Measurements from ENCODE around the gene TDRD1.

- TF ChIP-seq, protein P1, sequence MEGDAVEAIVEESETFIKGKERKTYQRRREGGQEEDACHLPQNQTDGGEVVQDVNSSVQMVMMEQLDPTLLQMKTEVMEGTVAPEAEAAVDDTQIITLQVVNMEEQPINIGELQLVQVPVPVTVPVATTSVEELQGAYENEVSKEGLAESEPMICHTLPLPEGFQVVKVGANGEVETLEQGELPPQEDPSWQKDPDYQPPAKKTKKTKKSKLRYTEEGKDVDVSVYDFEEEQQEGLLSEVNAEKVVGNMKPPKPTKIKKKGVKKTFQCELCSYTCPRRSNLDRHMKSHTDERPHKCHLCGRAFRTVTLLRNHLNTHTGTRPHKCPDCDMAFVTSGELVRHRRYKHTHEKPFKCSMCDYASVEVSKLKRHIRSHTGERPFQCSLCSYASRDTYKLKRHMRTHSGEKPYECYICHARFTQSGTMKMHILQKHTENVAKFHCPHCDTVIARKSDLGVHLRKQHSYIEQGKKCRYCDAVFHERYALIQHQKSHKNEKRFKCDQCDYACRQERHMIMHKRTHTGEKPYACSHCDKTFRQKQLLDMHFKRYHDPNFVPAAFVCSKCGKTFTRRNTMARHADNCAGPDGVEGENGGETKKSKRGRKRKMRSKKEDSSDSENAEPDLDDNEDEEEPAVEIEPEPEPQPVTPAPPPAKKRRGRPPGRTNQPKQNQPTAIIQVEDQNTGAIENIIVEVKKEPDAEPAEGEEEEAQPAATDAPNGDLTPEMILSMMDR (conservative IDR thresholded peaks at IDR 0.05 in 1 of 2, IDR thresholded peaks at IDR 0.05 in 1 of 2; ENCODE audit: extremely low read depth in 1 of 2, insufficient read depth in 1 of 2, low read depth in 1 of 2, low read length in 2 of 2), result no peak
- TF ChIP-seq EZH2 (IDR thresholded peaks at IDR 0.05; ENCODE audit: borderline replicate concordance, low read length), result no peak
Observed at GRCh38 chr10:114281006-114281405, 101.9 kb downstream of the TDRD1 start.
